B cell (primary cell): ENCODE measurements around the gene ACHE.

Source experiments
- EZH2 ChIP-seq: IDR thresholded peaks from 2 replicates; pipeline ENCODE4 v1.6.1; 2012; ENCODE audit warnings: borderline replicate concordance, low read depth, mild to moderate bottlenecking, moderate library complexity, low read length; ENCODE audit not compliant: insufficient read depth, poor library complexity, severe bottlenecking
- TF ChIP-seq, protein P1 (sequence below): fragments of 200-600 bp; IDR thresholded peaks from one replicate; pipeline ENCODE4 v1.8.0; 2022; ENCODE audit warnings: antibody characterized with exemption, mild to moderate bottlenecking

DNA sequence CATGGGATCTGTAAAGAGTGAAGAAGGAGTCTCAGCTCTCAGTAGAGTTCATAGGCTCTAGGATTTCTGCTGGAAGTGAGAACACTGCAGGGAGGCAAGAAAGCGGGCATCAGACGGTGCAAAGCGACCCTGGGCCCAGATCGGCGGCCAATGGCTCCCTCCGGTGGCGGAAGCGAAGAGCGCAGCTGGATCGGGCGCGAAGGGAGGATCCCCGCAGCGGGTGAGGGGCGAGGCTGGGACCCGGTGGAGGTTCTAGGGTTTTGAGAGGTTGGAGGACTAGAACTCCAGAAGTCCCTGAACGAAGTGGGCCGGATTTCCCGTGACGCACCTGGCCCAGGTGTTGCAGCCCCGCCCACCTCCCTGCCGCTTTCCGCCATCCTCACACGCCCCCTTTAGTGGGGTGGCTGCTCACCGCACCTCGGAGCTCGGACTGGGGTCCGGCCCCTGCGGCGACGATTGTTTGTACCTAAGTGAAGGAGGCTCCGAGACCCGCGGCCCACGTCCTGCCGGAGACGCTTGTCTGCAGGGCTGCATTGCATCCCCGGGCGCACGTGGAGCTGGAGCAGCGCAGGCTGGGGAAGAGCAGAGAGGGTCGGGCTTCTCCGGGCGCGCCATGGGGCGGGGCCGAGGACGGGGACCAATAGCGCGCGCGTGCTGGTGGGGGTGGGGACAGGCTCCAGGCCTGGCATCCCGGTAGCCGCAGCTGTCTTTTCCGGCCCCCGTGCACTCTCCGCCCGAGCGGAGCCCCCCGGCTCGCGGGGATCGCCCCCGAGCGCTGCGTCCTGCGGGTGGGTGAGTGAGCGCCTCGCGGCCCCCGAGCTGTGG, 43.4 kb downstream of the ACHE start, which contains the start of gene SLC12A9:
- TF ChIP-seq, protein P1, sequence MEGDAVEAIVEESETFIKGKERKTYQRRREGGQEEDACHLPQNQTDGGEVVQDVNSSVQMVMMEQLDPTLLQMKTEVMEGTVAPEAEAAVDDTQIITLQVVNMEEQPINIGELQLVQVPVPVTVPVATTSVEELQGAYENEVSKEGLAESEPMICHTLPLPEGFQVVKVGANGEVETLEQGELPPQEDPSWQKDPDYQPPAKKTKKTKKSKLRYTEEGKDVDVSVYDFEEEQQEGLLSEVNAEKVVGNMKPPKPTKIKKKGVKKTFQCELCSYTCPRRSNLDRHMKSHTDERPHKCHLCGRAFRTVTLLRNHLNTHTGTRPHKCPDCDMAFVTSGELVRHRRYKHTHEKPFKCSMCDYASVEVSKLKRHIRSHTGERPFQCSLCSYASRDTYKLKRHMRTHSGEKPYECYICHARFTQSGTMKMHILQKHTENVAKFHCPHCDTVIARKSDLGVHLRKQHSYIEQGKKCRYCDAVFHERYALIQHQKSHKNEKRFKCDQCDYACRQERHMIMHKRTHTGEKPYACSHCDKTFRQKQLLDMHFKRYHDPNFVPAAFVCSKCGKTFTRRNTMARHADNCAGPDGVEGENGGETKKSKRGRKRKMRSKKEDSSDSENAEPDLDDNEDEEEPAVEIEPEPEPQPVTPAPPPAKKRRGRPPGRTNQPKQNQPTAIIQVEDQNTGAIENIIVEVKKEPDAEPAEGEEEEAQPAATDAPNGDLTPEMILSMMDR: peak; percentile 96
- no peak for TF ChIP-seq EZH2
